GM13977 (cell line): ENCODE results near the gene LGR6.

ENCODE experiments used
- DNase-seq: peaks from one replicate; pipeline ENCODE4 v3.0.0; 2012; ENCODE audit warnings: low spot score
- in situ Hi-C: fragments of 300-500 bp; cut with MboI; formaldehyde crosslinking; loops from one replicate; pipeline ENCODE4 v1.12.0; 2022; ENCODE audit warnings: low sequenced_read_pairs, low pct_unique_long_range_greater_than_20kb, mixed read lengths, inconsistent platforms; ENCODE audit not compliant: unreplicated experiment
- TF ChIP-seq, protein P1 (sequence below): IDR thresholded peaks from 2 replicates; pipeline ENCODE4 v1.5.1; 2012; ENCODE audit warnings: mild to moderate bottlenecking, control low read depth; ENCODE audit not compliant: insufficient read depth; ENCODE audit errors: extremely low read depth, missing control alignments

The LGR6 gene

DNA sequence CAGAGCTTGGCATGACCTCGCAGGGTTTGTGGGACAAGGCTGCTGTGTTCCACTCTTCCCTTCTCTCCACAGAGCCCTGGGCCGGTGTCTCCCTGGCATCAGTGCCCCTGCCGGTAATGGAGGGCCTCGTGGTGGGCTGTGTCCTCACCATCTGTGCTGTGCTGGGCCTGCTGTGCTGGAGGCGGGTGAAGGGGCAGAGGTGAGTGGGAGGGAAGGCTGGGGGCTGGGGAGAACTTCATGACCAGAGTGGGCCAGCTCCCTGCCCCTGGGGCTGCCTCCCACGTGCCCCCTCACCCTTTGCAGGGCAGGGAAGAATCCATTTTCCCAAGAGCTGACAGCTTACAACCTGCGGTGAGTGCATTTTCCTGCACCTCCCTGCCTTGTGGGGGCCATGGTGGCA, 12.0 kb upstream of the LGR6 start:
- no peak for DNase-seq
- in situ Hi-C loops = loop anchor here (25.0 kb wide), 1 partner anchor 531 kb away; the partner anchor contains the start of gene SYT2
- TF ChIP-seq, protein P1, sequence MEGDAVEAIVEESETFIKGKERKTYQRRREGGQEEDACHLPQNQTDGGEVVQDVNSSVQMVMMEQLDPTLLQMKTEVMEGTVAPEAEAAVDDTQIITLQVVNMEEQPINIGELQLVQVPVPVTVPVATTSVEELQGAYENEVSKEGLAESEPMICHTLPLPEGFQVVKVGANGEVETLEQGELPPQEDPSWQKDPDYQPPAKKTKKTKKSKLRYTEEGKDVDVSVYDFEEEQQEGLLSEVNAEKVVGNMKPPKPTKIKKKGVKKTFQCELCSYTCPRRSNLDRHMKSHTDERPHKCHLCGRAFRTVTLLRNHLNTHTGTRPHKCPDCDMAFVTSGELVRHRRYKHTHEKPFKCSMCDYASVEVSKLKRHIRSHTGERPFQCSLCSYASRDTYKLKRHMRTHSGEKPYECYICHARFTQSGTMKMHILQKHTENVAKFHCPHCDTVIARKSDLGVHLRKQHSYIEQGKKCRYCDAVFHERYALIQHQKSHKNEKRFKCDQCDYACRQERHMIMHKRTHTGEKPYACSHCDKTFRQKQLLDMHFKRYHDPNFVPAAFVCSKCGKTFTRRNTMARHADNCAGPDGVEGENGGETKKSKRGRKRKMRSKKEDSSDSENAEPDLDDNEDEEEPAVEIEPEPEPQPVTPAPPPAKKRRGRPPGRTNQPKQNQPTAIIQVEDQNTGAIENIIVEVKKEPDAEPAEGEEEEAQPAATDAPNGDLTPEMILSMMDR = no peak

DNA sequence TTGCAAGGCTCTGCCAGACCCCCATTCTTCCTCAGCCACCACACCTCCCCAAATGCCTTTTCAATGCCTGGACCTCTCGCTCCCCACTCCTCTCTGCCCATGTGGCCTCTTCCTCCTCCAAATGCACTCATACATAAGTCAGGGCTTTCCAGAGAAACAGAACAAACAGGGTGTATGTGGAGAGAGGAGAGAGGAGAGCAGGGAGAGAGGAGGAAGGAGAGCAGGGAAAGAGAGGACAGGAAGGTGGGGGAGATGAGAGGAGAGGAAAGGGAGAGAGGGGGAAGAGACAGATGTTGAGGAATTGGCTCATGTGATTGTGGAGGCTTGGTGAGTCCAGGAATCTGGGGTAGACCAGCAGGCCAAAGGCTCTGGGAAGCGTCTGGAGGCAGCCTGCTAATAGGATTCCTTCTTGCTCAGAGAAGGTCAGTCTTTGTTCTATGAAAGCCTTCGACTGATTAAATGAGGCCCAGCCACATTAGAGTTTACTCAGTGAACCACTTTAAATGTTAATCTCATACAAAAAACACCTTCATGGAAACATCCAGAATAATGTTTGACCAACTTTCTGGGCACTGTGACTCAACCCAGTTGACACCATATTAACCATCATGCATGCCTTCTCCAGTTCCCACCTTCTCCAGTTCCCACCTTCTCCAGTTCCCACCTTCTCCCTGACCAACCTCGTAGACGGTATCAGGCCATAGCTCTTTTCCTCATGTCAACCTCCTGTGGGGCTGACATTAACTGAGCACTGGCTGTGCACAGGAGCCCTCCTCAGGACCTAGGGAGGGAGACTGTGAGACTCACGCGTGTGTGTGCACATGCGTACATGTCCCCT, 11.3 kb upstream of the LGR6 start:
- TF ChIP-seq, protein P1 = no peak
- in situ Hi-C loops = loop anchor here (25.0 kb wide), 1 partner anchor 530 kb away; the partner anchor contains the start of gene SYT2
- no peak for DNase-seq

DNA sequence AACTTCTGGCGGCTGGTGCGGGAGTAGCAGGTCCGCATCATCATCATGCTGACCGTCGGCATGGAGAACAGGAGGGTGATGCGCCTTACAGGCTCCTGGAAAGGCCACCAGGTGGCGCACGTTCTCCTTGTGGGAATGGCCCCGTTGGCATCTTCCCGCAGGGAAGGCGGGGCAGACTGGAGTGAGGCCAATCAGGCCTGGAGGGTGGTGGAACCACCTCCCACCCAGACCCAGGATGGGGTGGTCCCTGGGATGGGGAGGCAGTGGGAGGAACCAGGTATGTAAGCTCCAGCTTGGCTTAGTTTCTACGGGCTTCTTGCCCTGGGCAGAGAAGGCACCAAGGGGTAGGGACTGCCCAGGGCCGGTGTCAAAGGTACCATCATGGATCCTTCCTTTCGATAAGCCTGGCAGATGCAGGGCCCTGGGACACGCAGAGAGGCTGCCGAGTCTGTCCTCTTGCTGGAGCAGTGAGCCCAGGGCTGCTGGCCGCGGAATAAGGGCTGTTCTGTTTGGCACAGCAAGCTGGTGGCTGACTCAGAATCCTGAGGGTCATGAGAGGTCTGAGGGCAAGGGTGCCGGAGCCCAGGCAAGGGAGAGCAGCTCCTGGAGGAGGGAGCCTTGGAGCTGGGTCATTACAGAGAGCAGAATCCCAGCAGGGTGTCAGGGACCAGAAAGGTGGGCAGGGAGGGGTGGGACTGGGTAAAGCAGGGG, 8.7 kb upstream of the LGR6 start:
- TF ChIP-seq, protein P1 = peak; percentile 86
- DNase-seq = peak; percentile 73
- in situ Hi-C loops = loop anchor here (25.0 kb wide), 1 partner anchor 527 kb away; the partner anchor contains the start of gene SYT2

DNA sequence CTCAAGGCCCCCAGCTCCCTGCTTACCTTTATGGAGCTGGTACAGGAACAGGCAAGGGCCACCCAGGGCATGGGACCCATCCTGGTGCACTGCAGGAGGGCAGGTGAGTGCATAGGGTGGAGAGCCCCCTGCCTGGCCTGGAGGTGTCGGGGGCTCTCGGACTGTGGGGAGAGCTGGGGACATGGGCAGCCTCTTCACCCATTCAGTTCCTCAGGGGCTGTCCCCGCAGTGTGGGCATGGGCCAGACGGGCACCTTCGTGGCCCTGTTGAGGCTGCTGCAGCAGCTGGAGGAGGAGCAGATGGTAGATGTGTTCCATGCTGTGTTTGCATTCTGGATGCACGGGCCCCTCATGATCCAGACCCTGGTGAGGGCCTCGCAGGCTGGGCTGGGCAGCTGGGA, 7.3 kb upstream of the LGR6 start:
- no peak for DNase-seq
- TF ChIP-seq, protein P1 = no peak
- in situ Hi-C loops = loop anchor here (25.0 kb wide), 1 partner anchor 526 kb away; the partner anchor contains the start of gene SYT2

DNA sequence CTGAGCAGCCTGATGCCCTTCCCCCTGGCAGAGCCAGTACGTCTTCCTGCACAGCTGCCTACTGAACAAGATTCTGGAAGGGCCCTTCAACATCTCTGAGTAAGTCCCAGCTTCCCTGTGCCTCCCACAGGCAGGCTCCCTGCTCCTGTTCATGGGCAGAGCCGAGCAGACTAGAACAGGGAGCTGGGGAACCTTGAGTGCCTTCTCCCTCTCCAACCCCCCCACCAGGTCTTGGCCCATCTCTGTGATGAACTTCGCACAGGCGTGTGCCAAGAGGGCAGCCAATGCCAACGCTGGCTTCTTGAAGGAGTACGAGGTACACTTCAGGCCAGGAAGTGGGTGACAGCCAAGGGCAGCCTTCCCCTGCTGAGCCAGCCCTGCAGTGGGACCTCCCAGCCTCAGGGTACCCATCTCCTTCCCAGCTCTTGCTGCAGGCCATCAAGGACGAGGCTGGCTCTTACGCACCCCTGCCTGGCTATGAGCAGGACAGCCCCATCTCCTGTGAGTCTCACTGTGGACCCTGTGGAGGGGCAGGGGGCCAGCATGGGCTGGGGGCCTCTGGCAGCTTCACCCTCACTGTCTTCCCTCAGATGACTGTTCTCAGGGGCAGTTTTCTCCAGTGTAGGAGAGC, 6.4 kb upstream of the LGR6 start:
- TF ChIP-seq, protein P1 = no peak
- in situ Hi-C loops = loop anchor here (25.0 kb wide), 1 partner anchor 525 kb away; the partner anchor contains the start of gene SYT2

More for the DNA sequence above, 6.4 kb upstream of the LGR6 start:
- DNase-seq = no peak
